GM18951 (cell line): ENCODE data around the gene GLT8D2.
"Not testable (repeated sequence)": the region's sequence is repeated elsewhere in the genome, so short reads cannot be mapped to it uniquely, and the experiment has no call there.

Experiments used
- POLR2A ChIP-seq: IDR thresholded peaks from 4 replicates; pipeline ENCODE4 v1.6.1; 2011; ENCODE audit warnings: mild to moderate bottlenecking; ENCODE audit not compliant: insufficient read length, insufficient read depth; ENCODE audit errors: extremely low read depth
- in situ Hi-C: fragments of 300-500 bp; cut with MboI; formaldehyde crosslinking; loops from one replicate; pipeline ENCODE4 v1.12.0; 2022; ENCODE audit warnings: low sequenced_read_pairs, mixed read lengths, inconsistent platforms; ENCODE audit not compliant: unreplicated experiment

The GLT8D2 gene

GRCh38 chr12:104063712-104064030, 13.7 kb upstream of the GLT8D2 start:
- in situ Hi-C loops: no loop called here
- no peak for TF ChIP-seq POLR2A

GRCh38 chr12:104060791-104061190, 10.8 kb upstream of the GLT8D2 start:
- TF ChIP-seq POLR2A: no peak
- in situ Hi-C loops: no loop called here

- no peak for TF ChIP-seq POLR2A
- in situ Hi-C loops: no loop called here
Measured at GRCh38 chr12:104059963-104060362, 10.0 kb upstream of the GLT8D2 start.

DNA sequence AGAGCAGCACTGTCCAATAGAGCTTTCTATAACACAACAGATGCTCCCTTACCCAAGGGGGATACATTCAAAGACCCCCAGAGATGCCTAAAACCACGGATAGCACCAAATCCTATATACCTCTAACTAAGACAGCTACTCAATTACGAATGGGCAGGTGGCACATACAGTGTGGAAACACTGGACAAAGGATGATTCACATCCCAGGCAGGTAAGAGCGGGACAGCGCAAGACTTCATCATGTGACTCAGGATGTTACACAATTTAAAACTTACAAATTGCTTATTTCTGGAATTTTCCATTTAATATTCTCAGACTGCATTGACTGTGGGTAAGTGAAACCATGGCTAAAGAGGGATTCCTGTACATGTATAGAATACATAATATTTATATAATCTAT, 8.8 kb upstream of the GLT8D2 start:
- TF ChIP-seq POLR2A: no peak
- in situ Hi-C loops: no loop called here

DNA sequence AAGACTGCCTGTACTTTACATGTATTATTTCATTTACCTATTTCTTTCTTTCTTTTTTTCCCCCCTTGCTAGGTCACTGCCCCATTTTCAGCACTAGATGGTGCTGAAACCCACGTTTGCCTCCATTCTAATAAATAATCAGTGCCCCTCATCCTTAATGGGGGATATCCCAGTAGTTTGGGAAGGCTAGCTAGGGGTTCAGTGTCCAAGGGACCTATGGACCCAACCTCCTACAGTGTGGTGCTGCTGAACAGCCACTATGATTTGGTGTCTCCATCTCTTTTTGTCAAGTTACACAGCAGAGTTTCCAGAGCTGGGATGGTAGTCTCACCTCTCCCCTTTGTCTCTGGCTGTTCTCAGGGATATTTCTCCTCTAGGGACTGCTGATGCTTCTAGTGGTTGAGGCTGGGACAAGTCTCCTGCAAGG, 7.8 kb upstream of the GLT8D2 start:
- no peak for TF ChIP-seq POLR2A
- in situ Hi-C loops: no loop called here

DNA sequence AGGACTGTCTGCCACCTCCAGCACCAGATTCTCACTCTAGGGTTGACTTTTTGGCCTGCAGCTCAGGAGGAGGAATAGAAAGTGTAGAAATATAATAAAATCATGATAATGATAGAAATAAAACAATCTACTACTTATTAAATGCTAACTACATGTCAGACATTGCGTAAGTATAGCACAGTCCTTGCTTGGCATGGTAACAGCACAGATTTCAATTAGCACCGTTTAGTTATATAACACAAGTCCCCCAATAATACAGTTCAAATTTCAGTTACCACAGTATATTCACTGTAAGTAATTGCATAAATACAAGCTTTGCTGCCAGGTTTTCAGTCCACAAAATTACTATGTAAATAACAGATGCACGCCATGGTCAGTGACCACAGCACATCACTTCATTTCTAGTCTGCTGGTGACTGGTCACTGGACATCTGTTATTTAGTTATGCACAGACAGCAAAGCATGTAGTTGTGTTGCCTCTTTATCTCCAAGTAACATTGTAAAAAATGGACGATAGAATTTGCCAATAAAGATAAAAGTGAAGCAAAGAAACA, 6.5 kb upstream of the GLT8D2 start:
- TF ChIP-seq POLR2A: no peak
- in situ Hi-C loops: no loop called here

DNA sequence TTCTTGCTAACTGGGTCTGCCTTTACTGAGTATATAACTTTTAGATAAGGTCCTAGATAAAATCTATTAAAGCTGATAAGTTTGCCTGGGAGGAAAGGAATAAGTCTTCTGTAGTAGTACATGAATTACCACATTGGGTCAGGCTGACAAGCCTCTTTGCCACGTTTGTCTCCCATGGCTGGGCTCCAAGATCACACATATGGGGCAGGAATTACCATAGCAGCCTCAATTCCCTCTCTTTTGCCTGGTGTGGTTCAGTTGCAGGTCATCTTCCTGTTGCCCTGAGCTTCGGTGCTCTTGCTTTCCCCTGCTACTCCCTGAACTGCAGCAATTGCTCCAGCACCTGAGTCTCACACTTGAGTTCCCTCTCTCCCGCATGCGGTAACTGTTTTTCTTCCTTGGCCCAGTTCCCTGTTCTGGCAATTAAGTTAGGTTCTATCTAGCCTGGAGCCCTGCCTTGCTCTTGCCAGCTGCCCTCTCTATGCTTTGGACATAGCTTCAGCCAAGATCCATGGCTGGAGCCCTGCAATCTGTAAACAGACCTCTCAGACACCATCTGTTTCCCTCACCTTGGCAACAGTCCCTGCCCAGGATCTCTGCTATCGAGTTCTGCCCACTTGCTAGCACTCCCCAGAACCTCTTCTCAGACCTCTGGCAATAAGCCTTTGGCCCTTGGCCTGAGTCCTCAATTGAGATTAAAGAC, 5.8 kb upstream of the GLT8D2 start:
- TF ChIP-seq POLR2A: no peak
- in situ Hi-C loops: no loop called here

DNA sequence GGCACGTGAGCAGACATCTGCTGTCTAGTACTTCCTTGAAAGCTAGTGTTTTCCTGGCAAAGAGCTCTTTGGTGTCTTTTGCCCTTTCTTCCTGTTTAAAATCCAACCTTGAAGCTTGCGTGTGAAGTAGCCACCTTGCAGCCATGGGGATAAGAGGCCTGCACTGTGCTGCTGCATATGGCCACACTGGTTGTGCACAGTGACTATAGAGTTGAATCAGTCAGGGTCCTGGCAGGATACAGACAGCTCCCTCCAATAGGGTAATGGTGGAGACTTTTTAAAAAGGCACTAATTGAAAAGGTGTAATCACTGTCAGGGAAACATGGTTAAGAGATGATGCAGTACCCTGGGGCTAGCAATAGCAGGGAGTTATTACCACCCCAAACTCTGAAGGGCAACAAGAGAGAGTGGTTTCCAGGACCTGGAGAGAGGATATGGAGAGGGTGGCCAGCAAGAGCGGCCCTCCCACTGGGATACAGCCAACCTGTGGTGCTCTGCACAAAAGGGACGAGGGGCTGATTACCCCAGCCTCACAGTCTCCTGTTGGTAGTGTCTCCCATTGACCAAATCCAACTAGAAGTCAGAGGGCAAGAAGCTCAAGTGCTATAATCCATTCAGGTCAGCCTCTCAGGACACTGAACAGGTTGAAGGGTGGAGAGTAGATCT, 4.8 kb upstream of the GLT8D2 start:
- TF ChIP-seq POLR2A: no peak
- in situ Hi-C loops: no loop called here

DNA sequence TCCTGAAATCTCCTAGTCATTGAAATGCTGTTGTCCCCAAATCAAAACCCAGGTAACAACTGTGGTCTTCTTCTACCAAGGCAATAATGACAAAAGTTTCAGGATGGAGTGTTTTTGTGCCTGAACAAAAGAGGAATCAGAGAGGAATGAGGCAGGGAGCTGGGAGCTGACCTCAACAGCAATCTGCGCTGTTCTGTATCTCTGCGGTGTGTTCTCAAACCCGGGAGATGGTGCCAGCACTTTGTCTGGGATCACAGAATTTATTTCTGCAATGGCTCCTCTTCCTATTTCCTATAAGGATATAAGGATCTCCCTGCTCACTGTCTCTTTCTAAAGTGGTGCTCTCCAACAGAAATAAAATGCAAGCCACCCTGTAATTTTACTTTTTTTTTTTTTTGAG, 449 bp upstream of the GLT8D2 start:
- in situ Hi-C loops: no loop called here

GRCh38 chr12:104049278-104049902, 597 bp downstream of the GLT8D2 start:
- no peak for TF ChIP-seq POLR2A
- in situ Hi-C loops: no loop called here

More for the DNA sequence above, 449 bp upstream of the GLT8D2 start:
- TF ChIP-seq POLR2A: no peak

GRCh38 chr12:104048811-104049210, 1.2 kb downstream of the GLT8D2 start:
- in situ Hi-C loops: no loop called here
- TF ChIP-seq POLR2A: no peak

DNA sequence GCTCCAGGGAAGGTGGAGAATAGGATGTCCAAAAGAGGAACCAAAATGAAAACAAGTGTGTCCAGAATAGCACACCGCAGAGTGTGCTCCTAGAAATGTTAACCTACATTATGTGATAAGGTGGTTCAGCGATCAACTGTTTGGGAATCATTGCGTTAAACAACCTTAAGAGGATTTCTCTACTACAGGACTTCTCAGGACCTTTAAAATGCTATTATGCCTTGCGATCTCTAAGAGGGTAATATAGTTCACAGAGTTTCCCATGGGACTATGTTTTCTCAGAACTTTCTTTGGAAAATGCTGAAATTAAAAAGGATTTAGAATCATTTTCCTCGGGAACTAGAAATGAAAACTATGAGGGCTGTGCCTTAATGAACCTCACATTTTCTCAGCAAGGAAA, 1.8 kb downstream of the GLT8D2 start:
- TF ChIP-seq POLR2A: no peak
- in situ Hi-C loops: no loop called here

- in situ Hi-C loops: no loop called here
Measured at GRCh38 chr12:104046306-104046705, 3.7 kb downstream of the GLT8D2 start.

DNA sequence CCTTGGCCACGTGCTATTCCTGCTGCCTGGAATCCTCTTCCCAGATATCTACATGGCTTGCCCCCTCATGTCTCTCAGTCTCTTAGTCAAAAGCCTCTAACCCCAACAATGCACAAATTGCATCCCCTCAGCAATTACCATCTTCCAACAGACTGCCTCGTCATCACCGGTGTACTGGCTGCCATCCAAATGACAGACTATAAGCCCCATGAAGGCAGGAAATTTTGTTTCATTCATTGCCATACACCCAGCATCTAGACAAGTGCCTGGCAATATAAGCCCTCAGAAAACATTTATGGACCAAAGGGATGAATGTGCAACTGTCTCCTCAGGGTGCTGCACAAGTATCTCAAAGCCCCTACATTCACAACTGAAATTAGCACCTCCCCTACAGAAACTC, 5.8 kb downstream of the GLT8D2 start:
- TF ChIP-seq POLR2A: no peak
- in situ Hi-C loops: no loop called here

More at GRCh38 chr12:104046306-104046705, 3.7 kb downstream of the GLT8D2 start:
- TF ChIP-seq POLR2A: no peak

GRCh38 chr12:104042580-104042979, 7.4 kb downstream of the GLT8D2 start:
- in situ Hi-C loops: no loop called here
- TF ChIP-seq POLR2A: no peak

DNA sequence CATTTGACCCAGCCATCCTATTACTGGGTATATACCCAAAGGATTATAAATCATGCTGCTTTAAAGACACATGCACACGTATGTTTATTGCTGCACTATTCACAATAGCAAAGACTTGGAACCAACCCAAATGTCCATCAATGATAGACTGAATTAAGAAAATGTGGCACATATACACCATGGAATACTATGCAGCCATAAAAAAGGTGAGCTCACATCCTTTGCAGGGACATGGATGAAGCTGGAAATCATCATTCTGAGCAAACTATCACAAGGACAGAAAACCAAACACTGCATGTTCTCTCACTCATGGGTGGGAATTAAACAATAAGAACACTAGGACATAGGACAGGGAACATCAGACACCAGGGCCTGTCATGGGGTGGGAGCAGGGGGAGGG, 10.2 kb downstream of the GLT8D2 start:
- in situ Hi-C loops: not testable (repeated sequence)

GRCh38 chr12:104036143-104036542, 13.8 kb downstream of the GLT8D2 start:
- in situ Hi-C loops: not testable (repeated sequence)

DNA sequence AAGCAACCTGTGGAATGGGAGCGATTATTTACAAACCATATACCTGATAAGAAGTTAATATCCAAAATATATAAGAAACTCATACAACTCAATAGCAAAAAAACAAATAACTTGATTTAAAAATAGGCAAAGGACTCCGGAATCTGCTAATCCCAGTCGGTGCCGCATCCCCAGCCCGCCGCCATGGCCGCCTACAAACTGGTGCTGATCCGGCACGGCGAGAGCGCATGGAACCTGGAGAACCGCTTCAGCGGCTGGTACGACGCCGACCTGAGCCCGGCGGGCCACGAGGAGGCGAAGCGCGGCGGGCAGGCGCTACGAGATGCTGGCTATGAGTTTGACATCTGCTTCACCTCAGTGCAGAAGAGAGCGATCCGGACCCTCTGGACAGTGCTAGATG, 19.4 kb downstream of the GLT8D2 start:
- in situ Hi-C loops: not testable (repeated sequence)
